HFF-Myc (cell line): ENCODE results near the gene CHST3.

Experiments
- DNase-seq: peaks from one replicate; pipeline ENCODE4 v3.0.0-alpha.2; 2011; ENCODE audit warnings: low read depth; ENCODE audit errors: extremely low read depth
- H3K4me3 ChIP-seq: replicated peaks from 2 replicates; pipeline ENCODE4 v1.5.1; 2011; ENCODE audit warnings: low read depth, mild to moderate bottlenecking, control low read depth, low read length
- CTCF ChIP-seq: IDR thresholded peaks from 2 replicates; pipeline ENCODE4 v1.5.1; 2012; ENCODE audit warnings: mild to moderate bottlenecking, low read depth, low read length, control low read depth; ENCODE audit errors: missing control alignments

CHST3 gene

GRCh38 chr10:71999360-72000072 lies 35.3 kb downstream of the CHST3 start:
- DNase-seq = no peak
- no peak overlapping the region for H3K4me3 ChIP-seq

DNA sequence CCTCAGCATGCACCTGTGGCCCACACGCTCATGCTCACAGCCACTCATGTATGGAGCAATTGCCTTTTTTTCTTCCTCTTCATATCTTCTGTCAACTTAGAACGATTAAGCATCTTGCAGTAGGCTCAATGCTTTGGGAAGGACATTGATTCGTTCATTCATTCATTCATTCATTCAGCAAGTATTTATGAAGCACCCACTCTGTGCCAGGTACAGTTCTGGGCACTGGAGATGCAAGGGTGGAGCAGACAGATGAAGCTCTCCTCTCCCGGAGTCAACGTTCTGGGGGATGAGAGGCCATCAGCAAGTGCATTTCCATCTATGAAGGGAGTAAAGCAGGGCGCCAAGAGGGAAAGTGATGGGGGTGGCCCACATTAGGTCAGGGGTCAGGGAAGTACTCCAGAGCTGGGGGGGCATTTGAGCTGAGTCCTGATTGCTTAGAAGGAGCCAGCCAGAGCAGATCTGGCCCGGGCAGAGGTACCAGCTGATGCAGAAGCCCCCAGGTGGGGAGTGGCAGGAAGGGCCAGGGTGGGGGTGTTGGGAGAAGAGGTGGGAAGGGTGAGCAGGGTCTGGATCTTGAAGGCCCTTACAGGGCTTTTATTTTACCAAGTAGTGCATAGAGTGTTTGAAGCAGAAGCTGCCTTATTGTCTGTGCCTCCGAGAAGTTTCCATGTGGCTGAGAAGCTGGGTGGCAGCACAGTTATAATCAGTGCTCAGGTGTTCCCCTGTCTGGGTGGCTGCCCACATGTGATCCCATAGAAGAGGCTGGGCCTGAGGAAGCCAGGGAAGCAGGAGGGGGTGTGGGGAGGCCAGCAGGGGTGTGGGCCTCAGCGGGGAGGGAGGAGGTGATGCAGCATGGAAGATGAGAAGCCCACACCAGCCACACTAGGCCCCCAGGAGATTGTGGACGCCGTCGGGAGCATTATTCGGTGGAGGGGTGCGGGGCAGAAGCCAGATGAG lies 36.2 kb downstream of the CHST3 start:
- no peak overlapping the region for H3K4me3 ChIP-seq
- no peak for DNase-seq
- TF ChIP-seq CTCF = no peak

More at GRCh38 chr10:71999360-72000072, 35.3 kb downstream of the CHST3 start:
- TF ChIP-seq CTCF = no peak

DNA sequence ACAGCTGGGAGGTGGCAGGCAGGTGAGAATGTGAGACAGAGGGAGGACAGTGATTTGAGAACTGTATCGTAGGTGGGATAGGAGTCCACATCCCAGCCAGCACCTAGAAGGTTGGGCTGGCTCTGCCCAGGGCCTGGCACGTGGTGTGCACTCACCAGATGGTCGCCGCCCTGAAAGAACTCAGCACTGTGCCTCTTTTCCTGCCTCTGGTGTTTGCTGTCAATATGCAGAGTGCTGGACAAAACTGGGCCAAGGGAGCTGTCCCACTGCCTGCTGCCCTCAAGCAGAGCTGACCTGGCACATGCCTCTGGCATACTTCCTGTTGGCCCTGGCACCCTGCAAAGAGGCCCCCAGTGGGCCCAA lies 36.8 kb downstream of the CHST3 start:
- DNase-seq = no peak
- TF ChIP-seq CTCF = no peak
- H3K4me3 ChIP-seq = no peak overlapping the region

DNA sequence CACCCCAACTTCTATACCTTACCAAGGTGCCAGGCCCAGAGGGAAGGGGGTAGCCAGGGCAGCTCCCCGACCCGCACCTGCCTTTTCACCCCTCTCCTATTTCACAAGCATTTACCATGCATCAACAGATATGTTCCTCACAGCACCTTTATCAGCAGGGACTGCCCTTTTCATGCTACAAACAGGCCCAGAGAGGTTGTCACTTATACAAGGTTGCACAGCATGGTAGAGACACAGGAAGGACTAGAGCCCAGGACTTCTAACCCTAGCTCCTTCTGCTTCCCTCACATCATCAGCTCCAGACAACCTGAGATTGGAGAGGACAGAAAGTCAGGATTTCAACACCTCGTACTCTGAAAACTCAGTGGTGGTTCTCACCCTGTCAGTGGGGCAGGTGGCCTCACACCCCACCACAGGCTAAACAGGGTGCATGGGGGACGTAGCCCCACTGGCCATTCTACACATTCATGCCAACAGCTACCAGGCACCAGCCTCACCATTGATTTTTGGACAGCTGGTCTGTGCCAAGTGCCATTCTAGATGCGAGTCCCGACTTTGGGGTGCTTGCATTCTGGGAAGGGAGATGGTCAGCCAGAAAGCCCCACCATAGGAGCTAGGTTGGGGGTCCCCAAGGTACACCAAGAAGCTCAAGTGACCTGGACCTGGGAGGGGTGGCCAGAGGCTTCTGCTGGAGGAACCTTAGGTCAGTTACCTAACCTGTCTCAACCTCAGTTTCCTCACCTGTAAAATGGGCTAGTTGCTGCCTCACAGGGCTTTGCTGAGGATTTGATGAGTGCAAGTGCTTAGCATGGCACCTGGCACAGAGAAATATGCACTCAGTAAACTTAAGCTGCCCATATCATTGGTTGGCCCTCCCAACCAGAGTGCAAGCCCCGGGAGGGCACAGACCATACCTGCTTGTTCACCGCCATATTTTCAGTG lies 38.4 kb downstream of the CHST3 start:
- no peak for TF ChIP-seq CTCF
- H3K4me3 ChIP-seq = no peak overlapping the region
- DNase-seq = no peak

GRCh38 chr10:72006026-72006425 lies 41.8 kb downstream of the CHST3 start:
- H3K4me3 ChIP-seq = no peak overlapping the region
- no peak for DNase-seq
- no peak for TF ChIP-seq CTCF

DNA sequence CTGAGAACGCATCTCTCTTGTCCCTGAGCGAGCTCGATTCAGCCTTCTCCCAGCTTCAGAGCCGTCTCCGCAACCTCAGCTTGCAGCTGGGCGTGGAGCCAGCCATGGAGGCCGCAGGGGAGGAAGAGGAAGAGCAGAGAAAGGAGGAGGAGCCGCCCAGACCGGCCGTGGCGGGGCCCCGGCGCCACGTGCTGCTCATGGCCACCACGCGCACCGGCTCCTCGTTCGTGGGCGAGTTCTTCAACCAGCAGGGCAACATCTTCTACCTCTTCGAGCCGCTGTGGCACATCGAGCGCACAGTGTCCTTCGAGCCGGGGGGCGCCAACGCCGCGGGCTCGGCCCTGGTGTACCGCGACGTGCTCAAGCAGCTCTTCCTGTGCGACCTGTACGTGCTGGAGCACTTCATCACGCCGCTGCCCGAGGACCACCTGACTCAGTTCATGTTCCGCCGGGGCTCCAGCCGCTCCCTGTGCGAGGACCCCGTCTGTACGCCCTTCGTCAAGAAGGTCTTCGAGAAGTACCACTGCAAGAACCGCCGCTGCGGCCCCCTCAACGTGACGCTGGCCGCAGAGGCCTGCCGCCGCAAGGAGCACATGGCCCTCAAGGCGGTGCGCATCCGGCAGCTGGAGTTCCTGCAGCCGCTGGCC lies 43.2 kb downstream of the CHST3 start:
- no peak for DNase-seq
- no peak overlapping the region for H3K4me3 ChIP-seq
- TF ChIP-seq CTCF = no peak
